ENCODE data around the gene CCDC12.

Gene CCDC12

GRCh38 chr3:46892285-46893145 lies 84.0 kb downstream of the CCDC12 start:
- no peak overlapping the region for H3K4me3 ChIP-seq (ENCODE audit: low read depth, low read length)

GRCh38 chr3:46891132-46891531 lies 85.4 kb downstream of the CCDC12 start:
- no peak overlapping the region for H3K4me3 ChIP-seq (ENCODE audit: low read depth, low read length)
- TF ChIP-seq CTCF (IDR thresholded peaks at IDR 0.05; ENCODE audit: borderline replicate concordance, insufficient read depth, low read depth, low read length) = no peak

More at GRCh38 chr3:46892285-46893145, 84.0 kb downstream of the CCDC12 start:
- TF ChIP-seq CTCF (IDR thresholded peaks at IDR 0.05; ENCODE audit: borderline replicate concordance, insufficient read depth, low read depth, low read length) = no peak

GRCh38 chr3:46890132-46890531 lies 86.4 kb downstream of the CCDC12 start:
- no peak overlapping the region for H3K4me3 ChIP-seq (ENCODE audit: low read depth, low read length)
- no peak for TF ChIP-seq CTCF (IDR thresholded peaks at IDR 0.05; ENCODE audit: borderline replicate concordance, insufficient read depth, low read depth, low read length)

- no peak overlapping the region for H3K4me3 ChIP-seq (ENCODE audit: low read depth, low read length)
- TF ChIP-seq CTCF (IDR thresholded peaks at IDR 0.05; ENCODE audit: borderline replicate concordance, insufficient read depth, low read depth, low read length) = no peak
Measured at GRCh38 chr3:46889381-46890110, 87.0 kb downstream of the CCDC12 start.

GRCh38 chr3:46888705-46889104 lies 87.8 kb downstream of the CCDC12 start:
- TF ChIP-seq CTCF (IDR thresholded peaks at IDR 0.05; ENCODE audit: borderline replicate concordance, insufficient read depth, low read depth, low read length) = no peak
- H3K4me3 ChIP-seq (ENCODE audit: low read depth, low read length) = no peak overlapping the region

- TF ChIP-seq CTCF (IDR thresholded peaks at IDR 0.05; ENCODE audit: borderline replicate concordance, insufficient read depth, low read depth, low read length) = no peak
Measured at GRCh38 chr3:46887980-46888494, 88.5 kb downstream of the CCDC12 start.

More at GRCh38 chr3:46887980-46888494, 88.5 kb downstream of the CCDC12 start:
- no peak overlapping the region for H3K4me3 ChIP-seq (ENCODE audit: low read depth, low read length)

All from GM12875 (cell line).